IMR-90 (cell line): ENCODE results near the gene MEF2C. TPM values are rescaled to one million over a fixed set of nuclear protein-coding genes. Genes with fewer than 3 reads are reported as not detected.

Source experiments
- ATAC-seq: fragments of 200-7000 bp; cut with Tn5 transposase; 2 replicates; pipeline ENCODE4 v1.9.1; 2020; ENCODE audit warnings: low read depth, mild to moderate bottlenecking, moderate library complexity
- BruUV-seq: library from RNA; stranded (reverse); fragments of 400-500 nt; replicated peaks from 2 replicates; lab custom pipeline; 2021; lab: Mats Ljungman, UMichigan
- CTCF ChIA-PET: fragments of 300-600 bp; formaldehyde crosslinking; extraction: SDS; loops from one replicate; lab custom pipeline; 2021; ENCODE audit warnings: antibody characterized with exemption; lab: Yijun Ruan, JAX
- POLR2A ChIA-PET: fragments of 300-600 bp; sonication (Branson Sonifier 250); formaldehyde crosslinking; loops from one replicate; lab custom pipeline; 2022; ENCODE audit warnings: antibody characterized with exemption; ENCODE audit not compliant: unreplicated experiment; lab: Charles Lee
- DNase-seq: peaks from one replicate; pipeline ENCODE4 v3.0.0; 2013
- H2AFZ ChIP-seq: replicated peaks from 2 replicates; pipeline ENCODE3; 2013; ENCODE audit warnings: low read length, mild to moderate bottlenecking; ENCODE audit not compliant: poor library complexity
- H2AK5ac ChIP-seq: 2 replicates; pipeline ENCODE4 v1.6.1; 2013; ENCODE audit warnings: low read depth, low read length, inconsistent platforms
- H2AK9ac ChIP-seq: replicated peaks from 2 replicates; pipeline ENCODE3; 2013; ENCODE audit warnings: mild to moderate bottlenecking, low read depth, low read length, moderate library complexity; ENCODE audit not compliant: poor library complexity
- H2BK120ac ChIP-seq: 2 replicates; pipeline ENCODE4 v1.6.1; 2013; ENCODE audit warnings: low read depth, low read length, inconsistent platforms
- H2BK15ac ChIP-seq: 3 replicates; pipeline ENCODE4 v1.6.1; 2013; ENCODE audit warnings: low read depth, low read length, inconsistent platforms
- H2BK20ac ChIP-seq: 2 replicates; pipeline ENCODE4 v1.6.1; 2013; ENCODE audit warnings: low read depth, mild to moderate bottlenecking, inconsistent platforms, low read length, moderate library complexity
- H2BK5ac ChIP-seq: 2 replicates; pipeline ENCODE4 v1.6.1; 2013; ENCODE audit warnings: mild to moderate bottlenecking, low read depth, low read length, inconsistent platforms; ENCODE audit not compliant: poor library complexity, severe bottlenecking
- H3K14ac ChIP-seq: replicated peaks from 2 replicates; pipeline ENCODE4 v1.6.1; 2013; ENCODE audit warnings: low read depth, low read length, inconsistent platforms
- H3K18ac ChIP-seq: 2 replicates; pipeline ENCODE4 v1.6.1; 2013; ENCODE audit warnings: low read depth, low read length, control low read depth
- H3K23ac ChIP-seq: 2 replicates; pipeline ENCODE4 v1.6.1; 2013; ENCODE audit warnings: low read depth, low read length, inconsistent platforms
- H3K27ac ChIP-seq: 2 replicates; pipeline ENCODE4 v1.5.1; 2013; ENCODE audit warnings: mild to moderate bottlenecking, control low read depth, low read length; ENCODE audit not compliant: insufficient read depth
- H3K27me3 ChIP-seq: 2 replicates; pipeline ENCODE4 v1.6.1; 2013; ENCODE audit warnings: low read length; ENCODE audit not compliant: control insufficient read depth, insufficient read depth
- H3K36me3 ChIP-seq: 2 replicates; pipeline ENCODE4 v1.6.1; 2013; ENCODE audit warnings: low read length, mixed read lengths; ENCODE audit not compliant: control insufficient read depth, insufficient read depth
- H3K4ac ChIP-seq: 2 replicates; pipeline ENCODE4 v1.6.1; 2013; ENCODE audit warnings: low read depth, low read length, inconsistent platforms
- H3K4me1 ChIP-seq: 2 replicates; pipeline ENCODE4 v1.6.1; 2013; ENCODE audit warnings: low read length, mixed read lengths; ENCODE audit not compliant: control insufficient read depth, insufficient read depth
- H3K4me2 ChIP-seq: 2 replicates; pipeline ENCODE4 v1.6.1; 2013; ENCODE audit warnings: low read depth, mild to moderate bottlenecking, control low read depth, low read length, moderate library complexity
- H3K4me3 ChIP-seq: 2 replicates; pipeline ENCODE4 v1.5.1; 2013; ENCODE audit warnings: low read depth, mild to moderate bottlenecking, control low read depth, low read length, moderate library complexity; ENCODE audit not compliant: insufficient read depth
- H3K56ac ChIP-seq: 2 replicates; pipeline ENCODE4 v1.6.1; 2013; ENCODE audit warnings: low read length, inconsistent platforms; ENCODE audit not compliant: insufficient read depth; ENCODE audit errors: extremely low read depth
- H3K79me1 ChIP-seq, 2 experiments: 2 replicates each; pipeline ENCODE4 v1.6.1; 2013; ENCODE audit warnings: low read length in 2 of 2, inconsistent platforms in 1 of 2, low read depth in 1 of 2
- H3K9ac ChIP-seq: 2 replicates; pipeline ENCODE4 v1.6.1; 2013; ENCODE audit warnings: low read depth, low read length, control low read depth
- H3K9me1 ChIP-seq: 2 replicates; pipeline ENCODE4 v1.6.1; 2013; ENCODE audit warnings: low read length, inconsistent platforms; ENCODE audit not compliant: insufficient read depth
- H3K9me3 ChIP-seq: 2 replicates; pipeline ENCODE4 v1.6.1; 2013; ENCODE audit warnings: low read length; ENCODE audit not compliant: control insufficient read depth, insufficient read depth
- H4K20me1 ChIP-seq: 2 replicates; pipeline ENCODE4 v1.6.1; 2013; ENCODE audit warnings: low read length, inconsistent platforms; ENCODE audit not compliant: insufficient read depth
- H4K5ac ChIP-seq: 2 replicates; pipeline ENCODE4 v1.6.1; 2013; ENCODE audit warnings: mild to moderate bottlenecking, low read depth, low read length, control low read depth
- H4K8ac ChIP-seq, 2 experiments: 2 replicates each; pipeline ENCODE4 v1.6.1; 2013; ENCODE audit warnings: low read depth in 2 of 2, low read length in 2 of 2, control low read depth in 1 of 2, inconsistent platforms in 1 of 2
- H4K91ac ChIP-seq: 2 replicates; pipeline ENCODE4 v1.6.1; 2013; ENCODE audit warnings: low read depth, low read length, inconsistent platforms; ENCODE audit not compliant: insufficient read depth
- BHLHE40 ChIP-seq: fragments of 150-350 bp; IDR thresholded peaks from 2 replicates; pipeline ENCODE4 v1.6.1; 2016; ENCODE audit warnings: mild to moderate bottlenecking, low read depth, low read length
- CEBPB ChIP-seq: IDR thresholded peaks from 2 replicates; pipeline ENCODE4 v1.6.1; 2012; ENCODE audit warnings: low read depth, low read length, improper control_type of control experiment
- CHD1 ChIP-seq: IDR thresholded peaks from 2 replicates; pipeline ENCODE4 v1.6.1; 2012; ENCODE audit warnings: low read depth, low read length, improper control_type of control experiment
- CTCF ChIP-seq: conservative IDR thresholded peaks from 2 replicates; pipeline ENCODE4 v1.5.1; 2012; ENCODE audit warnings: mild to moderate bottlenecking, low read depth, low read length, improper control_type of control experiment
- FOS ChIP-seq: fragments of 150-350 bp; IDR thresholded peaks from 2 replicates; pipeline ENCODE4 v1.6.1; 2016; ENCODE audit warnings: low read depth, low read length
- MAFK ChIP-seq: IDR thresholded peaks from 2 replicates; pipeline ENCODE4 v1.6.1; 2012; ENCODE audit warnings: low read depth, low read length, improper control_type of control experiment
- MAZ ChIP-seq: IDR thresholded peaks from 2 replicates; pipeline ENCODE4 v1.6.1; 2012; ENCODE audit warnings: low read depth, mild to moderate bottlenecking, low read length, improper control_type of control experiment, moderate library complexity, borderline replicate concordance
- MXI1 ChIP-seq: IDR thresholded peaks from 2 replicates; pipeline ENCODE4 v1.6.1; 2012; ENCODE audit warnings: low read depth, mild to moderate bottlenecking, low read length, moderate library complexity, borderline replicate concordance
- NFE2L2 ChIP-seq: fragments of 150-350 bp; IDR thresholded peaks from 2 replicates; pipeline ENCODE4 v1.6.1; 2016; ENCODE audit warnings: low read depth, mild to moderate bottlenecking, low read length
- POLR2A ChIP-seq: IDR thresholded peaks from 2 replicates; pipeline ENCODE4 v1.6.1; 2012; ENCODE audit warnings: mild to moderate bottlenecking, low read depth, low read length
- RAD21 ChIP-seq: IDR thresholded peaks from 2 replicates; pipeline ENCODE4 v1.6.1; 2012; ENCODE audit warnings: low read length, improper control_type of control experiment
- RCOR1 ChIP-seq: IDR thresholded peaks from 2 replicates; pipeline ENCODE4 v1.6.1; 2012; ENCODE audit warnings: mild to moderate bottlenecking, low read length, improper control_type of control experiment; ENCODE audit not compliant: insufficient replicate concordance
- RFX5 ChIP-seq: IDR thresholded peaks from 2 replicates; pipeline ENCODE4 v1.8.0; 2012; ENCODE audit warnings: low read depth, mild to moderate bottlenecking, low read length, moderate library complexity
- SMC3 ChIP-seq: fragments of 150-350 bp; IDR thresholded peaks from 2 replicates; pipeline ENCODE4 v1.6.1; 2016; ENCODE audit warnings: low read depth, mild to moderate bottlenecking, antibody characterized with exemption, low read length, moderate library complexity
- USF2 ChIP-seq: fragments of 150-350 bp; IDR thresholded peaks from 2 replicates; pipeline ENCODE4 v1.6.1; 2017; ENCODE audit warnings: mild to moderate bottlenecking, antibody characterized with exemption, low read length, low read depth
- WGBS, 2 experiments: methylation state at CpG; one replicate each; pipeline versions ENCODE4 v1.1.5 to v1.1.7; 2013; ENCODE audit warnings: missing lambda C conversion rate in 2 of 2; ENCODE audit not compliant: insufficient read length in 1 of 2; ENCODE audit errors: extremely low coverage in 2 of 2; 5-methylcytosine and 5-hydroxymethylcytosine counted together
- dilution Hi-C: fragments of 300-500 bp; cut with HindIII; formaldehyde crosslinking; loops from one replicate; pipeline ENCODE4 v1.14.3; 2018; ENCODE audit warnings: low sequenced_read_pairs; ENCODE audit not compliant: unreplicated experiment
- in situ Hi-C: fragments of 300-500 bp; cut with MboI; formaldehyde crosslinking; loops from 3 replicates; pipeline ENCODE4 v1.14.3; 2019; ENCODE audit warnings: low sequenced_read_pairs, inconsistent platforms, mixed read lengths
- intact Hi-C: fragments of 100-400 bp; cut with micrococcal nuclease; formaldehyde crosslinking; loops from 2 replicates; pipeline ENCODE4 v1.10.0; 2022
- polyA plus RNA-seq, 3 experiments: library from polyadenylated mRNA; depleted of rRNA; stranded (reverse); fragments of >200 nt; gene quantifications; 2 replicates each; pipeline ENCODE4 v1.2.3, GENCODE V29; 2012; ENCODE audit warnings: low replicate concordance in 1 of 3
- total RNA-seq: library from RNA; depleted of rRNA; stranded (reverse); fragments of >200 nt; gene quantifications from 2 replicates; pipeline ENCODE4 v1.2.3, GENCODE V29; 2012
- TF ChIP-seq, protein P1 (sequence below): fragments of 150-350 bp; IDR thresholded peaks from 2 replicates; pipeline ENCODE4 v1.6.1; 2016; ENCODE audit warnings: low read depth, mild to moderate bottlenecking, low read length, moderate library complexity, borderline replicate concordance

The MEF2C gene
- total and polyA plus RNA-seq, 2 of the 4 experiments (the other 2 are of a cell fraction), result 1.5 to 6.8 TPM

GRCh38 chr5:88829054-88829453, 53.9 kb downstream of the MEF2C start:
- CTCF ChIA-PET, result interaction anchor here (1.1 to 2.2 kb wide), 4 partner anchors 13 to 97 kb away, joined by 3 to 6 read pairs (median 4); no protein-coding TSS in a partner anchor
- H4K91ac ChIP-seq, result no peak overlapping the region

More at GRCh38 chr5:88829054-88829453, 53.9 kb downstream of the MEF2C start:
- H2BK120ac ChIP-seq, result 0 out of 2 replicates have a peak overlapping the region, but pooled peaks have one; percentile 4
- H2AK5ac ChIP-seq, result no peak overlapping the region
- no CpG with 5 or more reads among the region's 3 CpGs for WGBS, 2 experiments
- peak overlapping the region; percentile 58; the same call in 1 of the 2 replicates for H3K4ac ChIP-seq
- POLR2A ChIA-PET, result no interaction called here
- H3K9me1 ChIP-seq, result peaks cover 6% of the 10 kb centered on the region
- in situ Hi-C loops, result no loop called here
- no peak overlapping the region for H3K4me2 ChIP-seq
- H3K9ac ChIP-seq, result no peak overlapping the region
- intact Hi-C loops, result loop anchor here (5.0 kb wide), 1 partner anchor 42 kb away; no protein-coding TSS in a partner anchor
- H3K14ac ChIP-seq, result peak overlapping the region; percentile 17; the same call in 1 of the 2 replicates
- ATAC-seq (no peak), DNase-seq (no peak)
- no TSS peak for BruUV-seq
- H3K4me1 ChIP-seq, result peaks cover 15% of the 10 kb centered on the region
- no peak overlapping the region for H3K56ac ChIP-seq
- H3K79me1 ChIP-seq, result peaks cover 0 to 11% of the 10 kb centered on the region in 2 experiments; a peak in 2 of 4 replicates
- H4K20me1 ChIP-seq, result no peaks in the 10 kb centered on the region
- no peak overlapping the region for H3K4me3 ChIP-seq
- H2BK20ac ChIP-seq, result peak overlapping the region; percentile 4; the same call in 1 of the 2 replicates
- H2AK9ac ChIP-seq, result no peak overlapping the region
- H3K36me3 ChIP-seq, result no peaks in the 10 kb centered on the region
- H3K27me3 ChIP-seq, result no peaks in the 10 kb centered on the region
- no peaks in the 10 kb centered on the region for H3K9me3 ChIP-seq
- TF ChIP-seq RAD21 (no peak), MAFK (no peak), RFX5 (no peak), SMC3 (no peak), CEBPB (no peak), FOS (no peak), POLR2A (no peak), USF2 (no peak), CTCF (no peak), MXI1 (no peak), CHD1 (no peak), NFE2L2 (no peak), RCOR1 (no peak), MAZ (no peak), BHLHE40 (no peak)
- TF ChIP-seq, protein P1, sequence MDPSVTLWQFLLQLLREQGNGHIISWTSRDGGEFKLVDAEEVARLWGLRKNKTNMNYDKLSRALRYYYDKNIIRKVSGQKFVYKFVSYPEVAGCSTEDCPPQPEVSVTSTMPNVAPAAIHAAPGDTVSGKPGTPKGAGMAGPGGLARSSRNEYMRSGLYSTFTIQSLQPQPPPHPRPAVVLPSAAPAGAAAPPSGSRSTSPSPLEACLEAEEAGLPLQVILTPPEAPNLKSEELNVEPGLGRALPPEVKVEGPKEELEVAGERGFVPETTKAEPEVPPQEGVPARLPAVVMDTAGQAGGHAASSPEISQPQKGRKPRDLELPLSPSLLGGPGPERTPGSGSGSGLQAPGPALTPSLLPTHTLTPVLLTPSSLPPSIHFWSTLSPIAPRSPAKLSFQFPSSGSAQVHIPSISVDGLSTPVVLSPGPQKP, result no peak
- no peak overlapping the region for H3K18ac ChIP-seq
- H2BK5ac ChIP-seq, result no peak overlapping the region
- peak overlapping the region in 1 of 2 experiments; percentile 51; a peak in 1 of 4 replicates for H4K8ac ChIP-seq
- dilution Hi-C loops, result no loop called here
- H4K5ac ChIP-seq, result no peak overlapping the region; the same call in 1 of the 2 replicates
- peak overlapping the region; percentile 73 for H2AFZ ChIP-seq
- H3K27ac ChIP-seq, result no peak overlapping the region
- H3K23ac ChIP-seq, result 0 out of 2 replicates have a peak overlapping the region, but pooled peaks have one; percentile 4
- H2BK15ac ChIP-seq, result no peak overlapping the region; the same call in 2 of the 3 replicates
